Measurements from ENCODE around the gene AGAP1.

AGAP1 gene

GRCh38 chr2:235745597-235745996 lies 251.8 kb downstream of the AGAP1 start:
- H3K9ac ChIP-seq (ENCODE audit: low read length), result no peak overlapping the region
- no peak overlapping the region for H3K4me3 ChIP-seq (ENCODE audit: low read length)
- H3K4me1 ChIP-seq (ENCODE audit: control insufficient read depth, insufficient read depth, low read length), result peaks cover 20% of the 10 kb centered on the region
- H3K27me3 ChIP-seq (replicated peaks; ENCODE audit: control insufficient read depth, insufficient read depth, low read length), result no peaks in the 10 kb centered on the region
- H3K36me3 ChIP-seq (ENCODE audit: control insufficient read depth, insufficient read depth, low read length, severe bottlenecking), result peaks cover 6% of the 10 kb centered on the region
- DNase-seq (ENCODE audit: low read depth), result no peak
- no peaks in the 10 kb centered on the region for H3K9me3 ChIP-seq (ENCODE audit: control insufficient read depth, low read length)

- no peak overlapping the region for H3K9ac ChIP-seq (ENCODE audit: low read length)
- no peaks in the 10 kb centered on the region for H3K9me3 ChIP-seq (ENCODE audit: control insufficient read depth, low read length)
- no peak overlapping the region for H3K4me3 ChIP-seq (ENCODE audit: low read length)
- no peaks in the 10 kb centered on the region for H3K27me3 ChIP-seq (replicated peaks; ENCODE audit: control insufficient read depth, insufficient read depth, low read length)
- peaks cover 20% of the 10 kb centered on the region for H3K4me1 ChIP-seq (ENCODE audit: control insufficient read depth, insufficient read depth, low read length)
- H3K36me3 ChIP-seq (ENCODE audit: control insufficient read depth, insufficient read depth, low read length, severe bottlenecking), result peaks cover 14% of the 10 kb centered on the region
- DNase-seq (ENCODE audit: low read depth), result peak; percentile 95
Measured at GRCh38 chr2:235746257-235746934, 252.6 kb downstream of the AGAP1 start.

GRCh38 chr2:235747001-235747785 lies 253.3 kb downstream of the AGAP1 start:
- no peak overlapping the region for H3K9ac ChIP-seq (ENCODE audit: low read length)
- H3K4me1 ChIP-seq (ENCODE audit: control insufficient read depth, insufficient read depth, low read length), result peaks cover 20% of the 10 kb centered on the region
- H3K27me3 ChIP-seq (replicated peaks; ENCODE audit: control insufficient read depth, insufficient read depth, low read length), result no peaks in the 10 kb centered on the region
- H3K4me3 ChIP-seq (ENCODE audit: low read length), result no peak overlapping the region
- H3K36me3 ChIP-seq (ENCODE audit: control insufficient read depth, insufficient read depth, low read length, severe bottlenecking), result peaks cover 22% of the 10 kb centered on the region
- H3K9me3 ChIP-seq (ENCODE audit: control insufficient read depth, low read length), result no peaks in the 10 kb centered on the region
- no peak for DNase-seq (ENCODE audit: low read depth)

GRCh38 chr2:235747786-235748091 lies 253.9 kb downstream of the AGAP1 start:
- H3K4me1 ChIP-seq (ENCODE audit: control insufficient read depth, insufficient read depth, low read length), result peaks cover 20% of the 10 kb centered on the region
- peaks cover 22% of the 10 kb centered on the region for H3K36me3 ChIP-seq (ENCODE audit: control insufficient read depth, insufficient read depth, low read length, severe bottlenecking)
- no peak overlapping the region for H3K4me3 ChIP-seq (ENCODE audit: low read length)
- H3K9ac ChIP-seq (ENCODE audit: low read length), result no peak overlapping the region
- H3K9me3 ChIP-seq (ENCODE audit: control insufficient read depth, low read length), result no peaks in the 10 kb centered on the region
- DNase-seq (ENCODE audit: low read depth), result peak; percentile 36
- no peaks in the 10 kb centered on the region for H3K27me3 ChIP-seq (replicated peaks; ENCODE audit: control insufficient read depth, insufficient read depth, low read length)

DNA sequence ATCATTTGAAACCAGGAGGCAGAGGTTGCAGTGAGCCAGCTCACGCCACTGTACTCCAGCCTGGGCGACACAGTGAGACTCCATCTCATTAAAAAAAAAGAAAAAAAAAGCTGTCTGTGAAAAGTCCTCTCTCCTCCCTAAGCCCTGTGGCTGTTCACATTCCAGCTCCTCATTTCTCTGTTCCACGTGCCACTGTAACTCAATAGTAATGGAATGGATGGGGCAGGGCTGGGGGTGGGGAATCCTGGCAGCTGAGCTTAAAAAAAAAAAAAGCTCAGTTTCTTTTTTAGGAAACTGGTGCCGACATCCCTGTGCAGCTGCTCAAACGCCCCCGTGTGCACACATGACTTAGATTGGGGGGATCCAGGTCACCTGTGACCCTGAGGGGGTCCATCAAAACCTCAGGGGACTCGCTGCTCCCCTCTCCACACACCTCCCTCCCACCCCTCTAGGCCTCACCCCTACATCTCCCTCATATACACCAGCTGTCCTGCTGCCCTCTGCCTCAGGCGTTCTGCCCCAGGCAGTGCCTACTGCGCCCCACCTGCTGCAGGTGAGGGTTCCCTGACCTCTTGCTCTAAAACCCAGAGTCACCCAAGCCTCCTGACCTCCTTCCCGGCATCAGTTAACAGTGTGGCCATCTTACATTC lies 255.4 kb downstream of the AGAP1 start:
- peak; percentile 82 for DNase-seq (ENCODE audit: low read depth)
- H3K9ac ChIP-seq (ENCODE audit: low read length), result no peak overlapping the region
- H3K9me3 ChIP-seq (ENCODE audit: control insufficient read depth, low read length), result no peaks in the 10 kb centered on the region
- H3K27me3 ChIP-seq (replicated peaks; ENCODE audit: control insufficient read depth, insufficient read depth, low read length), result no peaks in the 10 kb centered on the region
- no peak overlapping the region for H3K4me3 ChIP-seq (ENCODE audit: low read length)
- H3K4me1 ChIP-seq (ENCODE audit: control insufficient read depth, insufficient read depth, low read length), result peaks cover 20% of the 10 kb centered on the region
- peaks cover 22% of the 10 kb centered on the region for H3K36me3 ChIP-seq (ENCODE audit: control insufficient read depth, insufficient read depth, low read length, severe bottlenecking)

- no peaks in the 10 kb centered on the region for H3K9me3 ChIP-seq (ENCODE audit: control insufficient read depth, low read length)
- peaks cover 20% of the 10 kb centered on the region for H3K4me1 ChIP-seq (ENCODE audit: control insufficient read depth, insufficient read depth, low read length)
- DNase-seq (ENCODE audit: low read depth), result no peak
- H3K9ac ChIP-seq (ENCODE audit: low read length), result no peak overlapping the region
- no peaks in the 10 kb centered on the region for H3K27me3 ChIP-seq (replicated peaks; ENCODE audit: control insufficient read depth, insufficient read depth, low read length)
- H3K36me3 ChIP-seq (ENCODE audit: control insufficient read depth, insufficient read depth, low read length, severe bottlenecking), result peaks cover 22% of the 10 kb centered on the region
- H3K4me3 ChIP-seq (ENCODE audit: low read length), result no peak overlapping the region
Measured at GRCh38 chr2:235749771-235750160, 255.9 kb downstream of the AGAP1 start.

DNA sequence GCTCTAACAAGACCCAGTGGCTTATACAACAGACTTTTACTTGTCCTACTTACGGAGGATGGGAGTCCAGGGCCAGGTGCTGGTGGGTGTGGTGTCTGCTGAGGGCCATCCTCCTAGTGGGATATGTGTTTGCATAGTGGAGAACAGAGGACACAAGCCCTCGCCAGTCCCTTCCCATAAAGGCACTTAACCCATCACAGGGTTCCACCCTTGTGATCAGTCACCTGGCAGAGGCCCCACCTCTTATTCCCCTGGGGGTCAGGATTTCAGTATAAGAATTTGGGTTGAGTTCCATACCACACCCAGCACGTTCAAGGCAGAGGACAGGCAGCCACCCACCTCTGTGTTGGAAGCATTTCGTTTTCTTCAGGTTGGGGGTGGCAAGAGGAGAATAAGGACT lies 259.0 kb downstream of the AGAP1 start:
- H3K27me3 ChIP-seq (replicated peaks; ENCODE audit: control insufficient read depth, insufficient read depth, low read length), result no peaks in the 10 kb centered on the region
- H3K9me3 ChIP-seq (ENCODE audit: control insufficient read depth, low read length), result no peaks in the 10 kb centered on the region
- H3K36me3 ChIP-seq (ENCODE audit: control insufficient read depth, insufficient read depth, low read length, severe bottlenecking), result peaks cover 29% of the 10 kb centered on the region
- H3K4me3 ChIP-seq (ENCODE audit: low read length), result no peak overlapping the region
- no peak for DNase-seq (ENCODE audit: low read depth)
- H3K4me1 ChIP-seq (ENCODE audit: control insufficient read depth, insufficient read depth, low read length), result peaks cover 16% of the 10 kb centered on the region
- H3K9ac ChIP-seq (ENCODE audit: low read length), result no peak overlapping the region

DNA sequence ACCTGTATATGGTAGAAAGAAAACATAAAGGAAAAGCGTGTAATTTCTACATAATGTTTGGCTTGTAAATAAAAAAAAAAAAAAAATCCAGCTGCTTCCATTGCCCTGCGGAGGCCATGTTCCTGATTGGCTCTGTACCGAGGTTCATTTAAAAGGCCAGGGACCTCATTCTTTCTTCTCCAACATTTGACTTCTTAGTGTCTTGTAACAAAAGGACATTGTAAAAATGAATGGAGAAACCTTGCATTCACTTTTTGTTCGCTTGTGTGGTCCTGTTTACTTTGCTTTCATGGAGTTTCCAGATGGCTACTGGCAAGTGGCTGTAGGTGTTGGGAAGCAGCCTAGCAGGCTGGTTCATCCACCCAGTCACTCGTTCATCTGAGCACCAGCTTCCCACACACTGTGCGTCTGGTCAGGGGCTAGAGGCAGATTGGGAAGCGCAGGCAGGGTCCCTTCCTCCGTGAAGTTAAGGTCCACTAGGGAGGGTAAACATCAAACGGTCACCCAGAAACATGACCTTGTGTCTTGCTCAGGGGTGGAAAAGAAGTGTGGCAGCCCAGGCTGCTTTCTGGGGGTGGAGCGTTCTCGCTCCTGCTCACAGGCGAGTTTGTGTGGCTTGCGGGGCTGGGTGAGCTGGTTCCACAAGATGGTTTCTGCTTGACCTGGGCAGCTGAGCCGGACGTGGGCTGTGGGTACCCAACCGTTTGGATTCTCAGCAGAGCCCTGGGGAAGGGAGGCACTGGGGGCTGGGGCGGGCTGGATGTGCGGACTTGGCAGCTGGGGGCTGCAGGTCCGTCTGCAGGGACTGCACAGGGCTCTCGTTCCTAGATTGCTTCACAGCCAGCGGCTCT lies 260.7 kb downstream of the AGAP1 start:
- Histone ChIP-seq H3K27me3 (replicated peaks; ENCODE audit: control insufficient read depth, insufficient read depth, low read length) (no peaks in the 10 kb centered on the region), H3K9ac (ENCODE audit: low read length) (no peak overlapping the region), H3K9me3 (ENCODE audit: control insufficient read depth, low read length) (no peaks in the 10 kb centered on the region), H3K36me3 (ENCODE audit: control insufficient read depth, insufficient read depth, low read length, severe bottlenecking) (peaks cover 29% of the 10 kb centered on the region), H3K4me3 (ENCODE audit: low read length) (no peak overlapping the region), H3K4me1 (ENCODE audit: control insufficient read depth, insufficient read depth, low read length) (peaks cover under 1% of the 10 kb centered on the region)
- DNase-seq (ENCODE audit: low read depth), result no peak

- no peak for DNase-seq (ENCODE audit: low read depth)
- Histone ChIP-seq H3K4me1 (ENCODE audit: control insufficient read depth, insufficient read depth, low read length) (no peaks in the 10 kb centered on the region), H3K4me3 (ENCODE audit: low read length) (no peak overlapping the region), H3K9ac (ENCODE audit: low read length) (no peak overlapping the region), H3K27me3 (replicated peaks; ENCODE audit: control insufficient read depth, insufficient read depth, low read length) (no peaks in the 10 kb centered on the region), H3K9me3 (ENCODE audit: control insufficient read depth, low read length) (no peaks in the 10 kb centered on the region), H3K36me3 (ENCODE audit: control insufficient read depth, insufficient read depth, low read length, severe bottlenecking) (peaks cover 17% of the 10 kb centered on the region)
Measured at GRCh38 chr2:235756491-235756890, 262.6 kb downstream of the AGAP1 start.

GRCh38 chr2:235757212-235757611 lies 263.4 kb downstream of the AGAP1 start:
- Histone ChIP-seq H3K27me3 (replicated peaks; ENCODE audit: control insufficient read depth, insufficient read depth, low read length) (no peaks in the 10 kb centered on the region), H3K9me3 (ENCODE audit: control insufficient read depth, low read length) (no peaks in the 10 kb centered on the region), H3K4me1 (ENCODE audit: control insufficient read depth, insufficient read depth, low read length) (no peaks in the 10 kb centered on the region), H3K36me3 (ENCODE audit: control insufficient read depth, insufficient read depth, low read length, severe bottlenecking) (peaks cover 10% of the 10 kb centered on the region), H3K4me3 (ENCODE audit: low read length) (no peak overlapping the region), H3K9ac (ENCODE audit: low read length) (no peak overlapping the region)
- no peak for DNase-seq (ENCODE audit: low read depth)

DNA sequence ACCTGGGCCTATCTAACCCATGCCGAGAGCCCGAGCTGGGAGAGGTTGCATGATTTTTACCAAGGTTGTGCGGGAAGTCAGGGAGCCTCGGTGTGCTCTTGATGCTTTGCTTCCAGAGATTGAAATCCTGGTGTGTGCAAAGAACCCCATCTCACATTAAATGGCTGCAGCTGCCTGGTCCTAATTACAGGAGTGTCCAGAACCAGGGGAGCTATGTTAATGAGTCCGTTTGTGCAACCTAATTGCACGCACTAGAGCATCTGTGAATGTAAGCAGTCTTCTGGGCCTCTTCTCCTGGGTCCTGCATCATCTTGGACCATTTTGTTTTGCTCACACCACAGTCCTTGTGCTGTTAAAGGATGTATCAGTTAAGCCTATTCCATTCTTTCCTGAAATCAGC lies 263.8 kb downstream of the AGAP1 start:
- no peaks in the 10 kb centered on the region for H3K27me3 ChIP-seq (replicated peaks; ENCODE audit: control insufficient read depth, insufficient read depth, low read length)
- H3K36me3 ChIP-seq (ENCODE audit: control insufficient read depth, insufficient read depth, low read length, severe bottlenecking), result peaks cover 10% of the 10 kb centered on the region
- no peak overlapping the region for H3K9ac ChIP-seq (ENCODE audit: low read length)
- no peak for DNase-seq (ENCODE audit: low read depth)
- no peak overlapping the region for H3K4me3 ChIP-seq (ENCODE audit: low read length)
- H3K9me3 ChIP-seq (ENCODE audit: control insufficient read depth, low read length), result no peaks in the 10 kb centered on the region
- no peaks in the 10 kb centered on the region for H3K4me1 ChIP-seq (ENCODE audit: control insufficient read depth, insufficient read depth, low read length)
